ENCODE results near the gene STX18.

GRCh38 chr4:4419896-4420295 is 122.0 kb downstream of the STX18 start:
- no peak for TF ChIP-seq YY1 (IDR thresholded peaks at IDR 0.05; ENCODE audit: insufficient read depth, insufficient read length)
- no peak for TF ChIP-seq SUZ12 (IDR thresholded peaks at IDR 0.05; ENCODE audit: extremely low read depth, insufficient read depth, insufficient read length)
- no peak for TF ChIP-seq ZNF274 (IDR thresholded peaks at IDR 0.05; ENCODE audit: low read depth, low read length)

Data from NT2/D1 (cell line).